Endothelial cell of umbilical vein (primary cell): Measurements from ENCODE around the gene PRDM8. TPM values are rescaled to one million over a fixed set of nuclear protein-coding genes. Genes with fewer than 3 reads are reported as not detected.

Experiments
- BruUV-seq: library from RNA; stranded (reverse); fragments of 400-500 nt; replicated peaks from 2 replicates; lab custom pipeline; 2021; lab: Mats Ljungman, UMichigan
- CTCF ChIA-PET: fragments of 300-600, 350-600 bp; sonication (Branson Sonifier 250); formaldehyde crosslinking; loops from one replicate; lab custom pipeline; 2021; ENCODE audit warnings: antibody characterized with exemption, inconsistent platforms; lab: Charles Lee
- POLR2A ChIA-PET: fragments of 300-600, 350-600 bp; sonication (Branson Sonifier 250); formaldehyde crosslinking; loops from one replicate; lab custom pipeline; 2021; ENCODE audit warnings: antibody characterized with exemption, inconsistent platforms; lab: Charles Lee
- DNase-seq: peaks from one replicate; pipeline ENCODE4 v3.0.0-alpha.2; 2011; ENCODE audit warnings: low read depth, low spot score
- FAIRE-seq: peaks from 2 replicates; lab custom pipeline; 2011; peaks lifted over from hg19 to GRCh38; lab: Jason Lieb, UNC
- H2AFZ ChIP-seq: 2 replicates; pipeline ENCODE4 v1.6.0; 2012; ENCODE audit warnings: low read depth, low read length, control low read depth, inconsistent platforms
- H3K27ac ChIP-seq: 2 replicates; pipeline ENCODE4 v1.5.1; 2011; ENCODE audit warnings: low read depth, mild to moderate bottlenecking, control low read depth, low read length, moderate library complexity; ENCODE audit not compliant: insufficient read depth
- H3K27me3 ChIP-seq, 2 experiments: 2 replicates each; pipeline versions ENCODE4 v1.6.0 to v1.6.1; 2011; ENCODE audit warnings: low read length in 2 of 2, mixed read lengths in 1 of 2; ENCODE audit not compliant: control insufficient read depth in 2 of 2, insufficient read depth in 2 of 2
- H3K36me3 ChIP-seq, 2 experiments: 2 replicates in 1 of 2; 3 replicates in 1 of 2; pipeline ENCODE4 v1.5.1; 2011; ENCODE audit warnings: low read length in 2 of 2, mild to moderate bottlenecking in 1 of 2, moderate library complexity in 1 of 2; ENCODE audit not compliant: control insufficient read depth in 2 of 2, insufficient read depth in 2 of 2; ENCODE audit errors: extremely low read depth in 1 of 2
- H3K4me1 ChIP-seq: 3 replicates; pipeline ENCODE4 v1.5.1; 2011; ENCODE audit warnings: mild to moderate bottlenecking, low read length; ENCODE audit not compliant: control insufficient read depth, insufficient read depth; ENCODE audit errors: extremely low read depth
- H3K4me2 ChIP-seq: 2 replicates; pipeline ENCODE4 v1.6.1; 2011; ENCODE audit warnings: low read length, control low read depth, mixed read lengths; ENCODE audit not compliant: insufficient read depth
- H3K4me3 ChIP-seq, 3 experiments: fragments of 200-600 bp in 1 of 3; sonication (generic), shearing (Covaris generic) in 1 of 3; replicated peaks in 1 of 3; 2 replicates each; pipeline ENCODE4 v1.5.1; 2011 to 2016; ENCODE audit warnings: control low read depth in 3 of 3, low read length in 3 of 3, mild to moderate bottlenecking in 2 of 3, inconsistent platforms in 1 of 3, low read depth in 1 of 3, moderate library complexity in 1 of 3; ENCODE audit not compliant: insufficient read depth in 1 of 3
- H3K79me2 ChIP-seq: 2 replicates; pipeline ENCODE4 v1.6.0; 2012; ENCODE audit warnings: low read length, inconsistent platforms; ENCODE audit not compliant: control insufficient read depth, insufficient read depth
- H3K9ac ChIP-seq: replicated peaks from 2 replicates; pipeline ENCODE3; 2011; ENCODE audit warnings: low read length, control low read depth; ENCODE audit not compliant: insufficient read depth; ENCODE audit errors: extremely low read depth
- H3K9me1 ChIP-seq: replicated peaks from 3 replicates; pipeline ENCODE4 v1.6.0; 2011; ENCODE audit warnings: mild to moderate bottlenecking, low read length; ENCODE audit not compliant: control insufficient read depth, insufficient read depth; ENCODE audit errors: extremely low read depth
- H3K9me3 ChIP-seq: replicated peaks from 2 replicates; pipeline ENCODE4 v1.5.1; 2012; ENCODE audit warnings: low read length, inconsistent platforms; ENCODE audit not compliant: control insufficient read depth, insufficient read depth
- H4K20me1 ChIP-seq: replicated peaks from 2 replicates; pipeline ENCODE3; 2011; ENCODE audit warnings: mild to moderate bottlenecking, low read length; ENCODE audit not compliant: control insufficient read depth, insufficient read depth; ENCODE audit errors: extremely low read depth
- CTCF ChIP-seq, 2 donors: IDR thresholded peaks; 1 replicate in 1 of 2; 2 replicates in 1 of 2; pipeline ENCODE4 v1.5.1; 2011; ENCODE audit warnings: low read length in 2 of 2, mild to moderate bottlenecking in 2 of 2, moderate library complexity in 2 of 2, control low read depth in 1 of 2, inconsistent platforms in 1 of 2, low read depth in 1 of 2; ENCODE audit not compliant: insufficient read depth in 1 of 2; ENCODE audit errors: extremely low read depth in 1 of 2
- EZH2 ChIP-seq: IDR thresholded peaks from 2 replicates; pipeline ENCODE4 v1.6.1; 2012; ENCODE audit warnings: borderline replicate concordance, low read depth, mild to moderate bottlenecking, moderate library complexity, low read length, inconsistent platforms; ENCODE audit not compliant: severe bottlenecking
- FOS ChIP-seq: IDR thresholded peaks from 2 replicates; pipeline ENCODE4 v1.6.1; 2011; ENCODE audit warnings: mild to moderate bottlenecking, low read length, moderate library complexity, borderline replicate concordance; ENCODE audit not compliant: insufficient read depth
- GATA2 ChIP-seq: IDR thresholded peaks from 2 replicates; pipeline ENCODE4 v1.7.0; 2011; ENCODE audit warnings: low read depth, mild to moderate bottlenecking, moderate library complexity, mixed read lengths, low read length; ENCODE audit not compliant: insufficient read length, insufficient read depth
- JUN ChIP-seq: IDR thresholded peaks from 2 replicates; pipeline ENCODE4 v1.6.1; 2011; ENCODE audit warnings: borderline replicate concordance, low read depth; ENCODE audit not compliant: insufficient read length, insufficient read depth
- MAX ChIP-seq: IDR thresholded peaks from 2 replicates; pipeline ENCODE4 v1.6.1; 2011; ENCODE audit not compliant: insufficient read depth, insufficient read length
- MYC ChIP-seq: IDR thresholded peaks from one replicate; pipeline ENCODE4 v1.6.1; 2011; ENCODE audit warnings: mild to moderate bottlenecking, low read depth, low read length
- POLR2A ChIP-seq: IDR thresholded peaks from 2 replicates; pipeline ENCODE4 v1.6.1; 2012; ENCODE audit warnings: low read depth, mild to moderate bottlenecking, control low read depth, low read length
- POLR2AphosphoS5 ChIP-seq: IDR thresholded peaks from 2 replicates; pipeline ENCODE4 v1.6.1; 2012; ENCODE audit warnings: low read depth, mild to moderate bottlenecking, control low read depth, low read length, moderate library complexity; ENCODE audit not compliant: insufficient read depth
- dilution Hi-C: fragments of 300-500 bp; cut with MboI; formaldehyde crosslinking; loops from one replicate; pipeline ENCODE4 v1.15.0; 2019; ENCODE audit warnings: low sequenced_read_pairs; ENCODE audit not compliant: extremely low pct_ligation_motif_present
- intact Hi-C: fragments of 100-400 bp; cut with micrococcal nuclease; formaldehyde crosslinking; loops from one replicate; pipeline ENCODE4 v1.10.0; 2022
- polyA plus RNA-seq, 4 experiments: library from polyadenylated mRNA; depleted of rRNA in 3 of 4; stranded (reverse) in 3 of 4; unstranded in 1 of 4; fragments of >200 nt; gene quantifications; 2 replicates each; pipeline versions ENCODE4 v1.2.1 to v1.2.3, GENCODE V29; 2011 to 2012; ENCODE audit warnings: missing spikeins in 1 of 4
- total RNA-seq: library from RNA; stranded (reverse); gene quantifications from 2 replicates; pipeline ENCODE4 v1.2.3, GENCODE V29; 2021

PRDM8 gene
- total and polyA plus RNA-seq, 2 donors (not counting 3 experiments of a cell fraction or from before 2014, with no cell fraction given) = 0.28 to 0.82 TPM

GRCh38 chr4:80219301-80220025 is 22.2 kb downstream of the PRDM8 start:
- no TSS peak for BruUV-seq
- CTCF ChIA-PET = interaction anchor here (0.7 to 3.9 kb wide), 34 partner anchors 8 to 1267 kb away, joined by 3 to 99 read pairs (median 7); partner anchors contain the start of genes ANTXR2, CFAP299 and FGF5
- dilution Hi-C loops (no loop called here), intact Hi-C loops (loop anchor here (5.0 kb wide), 2 partner anchors 48 to 833 kb away; partner anchors contain the start of gene FGF5)
- peak; percentile 7 for TF ChIP-seq EZH2
- TF ChIP-seq CTCF (IDR thresholded peaks at IDR 0.05; ENCODE audit: extremely low read depth in 1 of 2, insufficient read depth in 1 of 2, low read depth in 1 of 2, low read length in 2 of 2) = no peak
- no peak for FAIRE-seq
- no peaks in the 10 kb centered on the region for H4K20me1 ChIP-seq
- POLR2A ChIA-PET = no interaction called here
- no peak overlapping the region for H2AFZ ChIP-seq
- no peaks in the 10 kb centered on the region for H3K79me2 ChIP-seq
- no peak overlapping the region for H3K27ac ChIP-seq
- H3K9me3 ChIP-seq = no peaks in the 10 kb centered on the region
- peaks cover 22 to 56% of the 10 kb centered on the region in 2 experiments for H3K27me3 ChIP-seq
- H3K4me2 ChIP-seq = no peak overlapping the region
- H3K4me3 ChIP-seq = no peak overlapping the region
- H3K9me1 ChIP-seq = no peaks in the 10 kb centered on the region
- H3K9ac ChIP-seq = no peak overlapping the region
- no peak for DNase-seq
- no peaks in the 10 kb centered on the region for H3K36me3 ChIP-seq
- no peaks in the 10 kb centered on the region for H3K4me1 ChIP-seq

GRCh38 chr4:80220711-80221110 is 23.4 kb downstream of the PRDM8 start:
- ChIA-PET POLR2A (no interaction called here), CTCF (interaction anchor here (1.0 to 3.9 kb wide), 41 partner anchors 9 to 1268 kb away, joined by 3 to 99 read pairs (median 5); partner anchors contain the start of genes ANTXR2, CFAP299, FGF5 and PRDM8)

More at GRCh38 chr4:80220711-80221110, 23.4 kb downstream of the PRDM8 start:
- Histone ChIP-seq H3K4me1 (no peaks in the 10 kb centered on the region), H3K4me3 (no peak overlapping the region), H3K27ac (no peak overlapping the region), H3K9me3 (no peaks in the 10 kb centered on the region), H3K27me3 (peaks cover 25 to 55% of the 10 kb centered on the region in 2 experiments), H3K36me3 (no peaks in the 10 kb centered on the region), H3K9me1 (no peaks in the 10 kb centered on the region), H3K4me2 (no peak overlapping the region), H2AFZ (no peak overlapping the region), H3K79me2 (no peaks in the 10 kb centered on the region), H4K20me1 (no peaks in the 10 kb centered on the region), H3K9ac (no peak overlapping the region)
- no TSS peak for BruUV-seq
- dilution Hi-C loops = no loop called here
- DNase-seq (no peak), FAIRE-seq (no peak)
- intact Hi-C loops = loop anchor here (1.0 to 5.0 kb wide), 2 partner anchors 47 to 116 kb away; partner anchors contain the start of gene FGF5
- TF ChIP-seq JUN = no peak
- no peak for TF ChIP-seq GATA2
- TF ChIP-seq FOS = no peak
- no peak for TF ChIP-seq POLR2A
- TF ChIP-seq MAX = no peak
- no peak for TF ChIP-seq MYC
- no peak for TF ChIP-seq CTCF (IDR thresholded peaks at IDR 0.05; ENCODE audit: extremely low read depth in 1 of 2, insufficient read depth in 1 of 2, low read depth in 1 of 2, low read length in 2 of 2)
- TF ChIP-seq EZH2 = no peak
- no peak for TF ChIP-seq POLR2AphosphoS5
